Astrocyte (in vitro differentiated cells and primary cell): ENCODE data around the gene MZB1. TPM values are rescaled to one million over a fixed set of nuclear protein-coding genes. Genes with fewer than 3 reads are reported as not detected.
"Not testable (repeated sequence)": the region's sequence is repeated elsewhere in the genome, so short reads cannot be mapped to it uniquely, and the experiment has no call there.

Source experiments
- DNase-seq: peaks from one replicate; pipeline ENCODE4 v3.0.0-alpha.2; 2010; ENCODE audit warnings: low read depth
- FAIRE-seq: peaks from 2 replicates; lab custom pipeline; 2011; peaks lifted over from hg19 to GRCh38; lab: Jason Lieb, UNC
- H2AFZ ChIP-seq: 2 replicates; pipeline ENCODE4 v1.6.0; 2012; ENCODE audit warnings: low read depth, low read length, inconsistent platforms
- H3K27ac ChIP-seq: 2 replicates; pipeline ENCODE4 v1.5.1; 2011; ENCODE audit warnings: low read depth, low read length, inconsistent platforms
- H3K27me3 ChIP-seq: 2 replicates; pipeline ENCODE4 v1.6.0; 2011; ENCODE audit warnings: low read length, inconsistent platforms; ENCODE audit not compliant: insufficient read depth
- H3K36me3 ChIP-seq: 2 replicates; pipeline ENCODE4 v1.5.1; 2011; ENCODE audit warnings: low read length, inconsistent platforms; ENCODE audit not compliant: insufficient read depth
- H3K4me1 ChIP-seq: 2 replicates; pipeline ENCODE4 v1.5.1; 2011; ENCODE audit warnings: low read length, inconsistent platforms; ENCODE audit not compliant: insufficient read depth
- H3K4me2 ChIP-seq: 2 replicates; pipeline ENCODE4 v1.6.0; 2012; ENCODE audit warnings: low read length, inconsistent platforms
- H3K4me3 ChIP-seq: 2 replicates; pipeline ENCODE4 v1.5.1; 2011; ENCODE audit warnings: low read depth, mild to moderate bottlenecking, low read length, inconsistent platforms; ENCODE audit not compliant: insufficient read depth
- H3K79me2 ChIP-seq: 2 replicates; pipeline ENCODE4 v1.6.0; 2012; ENCODE audit warnings: mild to moderate bottlenecking, low read length, inconsistent platforms; ENCODE audit not compliant: insufficient read depth
- H3K9ac ChIP-seq: 2 replicates; pipeline ENCODE4 v1.6.0; 2012; ENCODE audit warnings: mild to moderate bottlenecking, low read length, inconsistent platforms
- H3K9me3 ChIP-seq: 2 replicates; pipeline ENCODE4 v1.5.1; 2012; ENCODE audit warnings: low read depth, mild to moderate bottlenecking, low read length, inconsistent platforms; ENCODE audit not compliant: insufficient read depth
- H4K20me1 ChIP-seq: 2 replicates; pipeline ENCODE4 v1.6.0; 2012; ENCODE audit warnings: low read length, inconsistent platforms; ENCODE audit not compliant: insufficient read depth
- H3K27ac Mint-ChIP-seq: one replicate; pipeline ENCODE4 v1.8.0; 2021; ENCODE audit warnings: mild to moderate bottlenecking, mixed read lengths; ENCODE audit not compliant: unreplicated experiment
- H3K27me3 Mint-ChIP-seq: one replicate; pipeline ENCODE4 v1.8.0; 2021; ENCODE audit warnings: low read depth, mixed read lengths; ENCODE audit not compliant: unreplicated experiment
- H3K36me3 Mint-ChIP-seq: one replicate; pipeline ENCODE4 v1.8.0; 2021; ENCODE audit warnings: low read depth, mixed read lengths; ENCODE audit not compliant: unreplicated experiment
- H3K4me1 Mint-ChIP-seq: one replicate; pipeline ENCODE4 v1.8.0; 2021; ENCODE audit warnings: low read depth, mixed read lengths; ENCODE audit not compliant: unreplicated experiment
- H3K4me3 Mint-ChIP-seq: one replicate; pipeline ENCODE4 v1.8.0; 2021; ENCODE audit warnings: mild to moderate bottlenecking, moderate library complexity, mixed read lengths; ENCODE audit not compliant: unreplicated experiment
- H3K9me3 Mint-ChIP-seq: one replicate; pipeline ENCODE4 v1.8.0; 2021; ENCODE audit warnings: mild to moderate bottlenecking, mixed read lengths; ENCODE audit not compliant: unreplicated experiment
- EZH2 ChIP-seq: IDR thresholded peaks from 2 replicates; pipeline ENCODE4 v1.6.1; 2012; ENCODE audit warnings: mild to moderate bottlenecking, low read length, inconsistent platforms; ENCODE audit not compliant: insufficient read depth
- total RNA-seq: library from RNA; stranded (reverse); gene quantifications from 2 replicates; pipeline ENCODE4 v1.2.1, GENCODE V29; 2021
- TF ChIP-seq, protein P1 (sequence below): IDR thresholded peaks from 2 replicates; pipeline ENCODE4 v1.5.1; 2011; ENCODE audit warnings: low read depth, mild to moderate bottlenecking, inconsistent platforms, low read length, moderate library complexity; ENCODE audit not compliant: insufficient read depth

Gene MZB1
- total RNA-seq, 1 donor from 2014 or later = not detected

DNA sequence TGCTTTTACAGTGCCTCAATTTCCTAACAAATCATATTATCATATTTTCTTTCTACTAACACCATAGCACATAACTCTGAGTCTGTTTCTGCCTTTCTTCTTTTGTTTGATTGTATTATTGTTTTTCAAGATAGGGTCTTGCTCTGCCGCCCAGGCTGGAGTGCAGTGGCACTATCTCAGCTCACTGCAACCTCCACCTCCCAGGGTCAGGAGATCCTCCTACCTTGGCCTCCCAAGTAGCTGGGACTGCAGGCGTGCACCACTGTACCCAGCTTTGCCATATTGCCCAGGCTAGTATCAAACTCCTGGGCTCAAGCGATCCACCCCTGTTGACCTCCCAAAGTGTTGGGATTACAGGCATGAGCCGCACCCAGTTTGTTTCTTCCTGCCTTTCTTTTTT lies 29.3 kb downstream of the MZB1 start:
- TF ChIP-seq, protein P1, sequence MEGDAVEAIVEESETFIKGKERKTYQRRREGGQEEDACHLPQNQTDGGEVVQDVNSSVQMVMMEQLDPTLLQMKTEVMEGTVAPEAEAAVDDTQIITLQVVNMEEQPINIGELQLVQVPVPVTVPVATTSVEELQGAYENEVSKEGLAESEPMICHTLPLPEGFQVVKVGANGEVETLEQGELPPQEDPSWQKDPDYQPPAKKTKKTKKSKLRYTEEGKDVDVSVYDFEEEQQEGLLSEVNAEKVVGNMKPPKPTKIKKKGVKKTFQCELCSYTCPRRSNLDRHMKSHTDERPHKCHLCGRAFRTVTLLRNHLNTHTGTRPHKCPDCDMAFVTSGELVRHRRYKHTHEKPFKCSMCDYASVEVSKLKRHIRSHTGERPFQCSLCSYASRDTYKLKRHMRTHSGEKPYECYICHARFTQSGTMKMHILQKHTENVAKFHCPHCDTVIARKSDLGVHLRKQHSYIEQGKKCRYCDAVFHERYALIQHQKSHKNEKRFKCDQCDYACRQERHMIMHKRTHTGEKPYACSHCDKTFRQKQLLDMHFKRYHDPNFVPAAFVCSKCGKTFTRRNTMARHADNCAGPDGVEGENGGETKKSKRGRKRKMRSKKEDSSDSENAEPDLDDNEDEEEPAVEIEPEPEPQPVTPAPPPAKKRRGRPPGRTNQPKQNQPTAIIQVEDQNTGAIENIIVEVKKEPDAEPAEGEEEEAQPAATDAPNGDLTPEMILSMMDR = no peak
- no peak for TF ChIP-seq EZH2
- DNase-seq = no peak
- Histone ChIP-seq H3K27me3 (no peaks in the 10 kb centered on the region), H4K20me1 (peaks cover 84% of the 10 kb centered on the region), H3K4me2 (no peak overlapping the region), H3K4me1 (no peaks in the 10 kb centered on the region), H3K9ac (no peak overlapping the region), H3K36me3 (peaks cover 13% of the 10 kb centered on the region), H2AFZ (no peak overlapping the region), H3K9me3 (no peaks in the 10 kb centered on the region), H3K27ac (no peak overlapping the region), H3K79me2 (peaks cover 86% of the 10 kb centered on the region), H3K4me3 (no peak overlapping the region)
- peaks cover 18% of the 10 kb centered on the region for H3K36me3 Mint-ChIP-seq
- H3K27me3 Mint-ChIP-seq = no peaks in the 10 kb centered on the region
- peaks cover 4% of the 10 kb centered on the region for H3K4me1 Mint-ChIP-seq
- no peak overlapping the region for H3K27ac Mint-ChIP-seq
- FAIRE-seq = no peak
- no peaks in the 10 kb centered on the region for H3K9me3 Mint-ChIP-seq
- no peak overlapping the region for H3K4me3 Mint-ChIP-seq

DNA sequence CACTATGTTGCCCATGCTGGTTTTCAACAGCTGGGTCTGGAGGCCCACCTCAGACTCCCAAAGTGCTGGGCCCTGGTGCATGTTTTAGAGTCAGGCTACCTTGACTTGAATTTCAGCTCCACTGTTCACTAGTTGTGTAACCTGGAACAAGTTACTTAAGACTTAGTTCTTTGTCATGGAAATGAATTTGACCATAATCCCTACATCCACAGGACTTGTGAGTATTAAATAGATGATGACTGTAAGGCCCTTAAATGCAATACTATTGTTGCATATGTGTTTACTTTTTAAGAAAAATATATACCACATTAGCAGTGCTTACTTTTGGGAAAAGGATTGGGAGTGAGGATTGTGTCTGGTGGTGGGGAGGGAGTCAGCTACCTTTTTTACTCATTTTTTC lies 31.6 kb downstream of the MZB1 start:
- Histone ChIP-seq H3K4me1 (no peaks in the 10 kb centered on the region), H4K20me1 (peaks cover 95% of the 10 kb centered on the region), H3K4me3 (no peak overlapping the region), H3K27ac (no peak overlapping the region), H3K36me3 (no peaks in the 10 kb centered on the region), H3K27me3 (no peaks in the 10 kb centered on the region), H3K9ac (no peak overlapping the region), H2AFZ (no peak overlapping the region), H3K79me2 (peaks cover 96% of the 10 kb centered on the region), H3K4me2 (no peak overlapping the region), H3K9me3 (no peaks in the 10 kb centered on the region)
- FAIRE-seq (no peak), DNase-seq (no peak)
- Mint-ChIP-seq H3K27ac (no peak overlapping the region), H3K9me3 (no peaks in the 10 kb centered on the region), H3K4me1 (peaks cover 4% of the 10 kb centered on the region), H3K4me3 (no peak overlapping the region), H3K36me3 (peaks cover 18% of the 10 kb centered on the region), H3K27me3 (no peaks in the 10 kb centered on the region)
- TF ChIP-seq, protein P1 = no peak
- TF ChIP-seq EZH2 = no peak

DNA sequence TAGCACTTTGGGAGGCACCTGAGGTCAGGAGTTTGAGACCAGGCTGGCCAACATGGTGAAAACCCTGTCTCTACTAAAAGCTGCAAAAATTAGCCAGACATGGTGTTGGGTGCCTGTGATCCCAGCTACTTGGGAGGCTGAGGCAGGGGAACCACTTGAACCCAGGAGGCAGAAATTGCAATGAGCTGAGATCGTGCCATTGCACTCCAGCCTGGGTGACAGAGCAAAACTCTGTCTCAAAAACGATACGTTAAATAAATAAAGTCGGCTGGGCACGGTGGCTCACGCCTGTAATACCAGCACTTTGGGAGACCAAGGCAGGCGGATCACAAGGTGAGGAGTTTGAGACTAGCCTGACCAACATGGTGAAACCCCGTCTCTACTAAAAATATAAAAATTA lies 33.8 kb downstream of the MZB1 start:
- H3K4me3 Mint-ChIP-seq, H3K4me2 ChIP-seq, H3K9me3 Mint-ChIP-seq, H3K27ac Mint-ChIP-seq, H2AFZ ChIP-seq, FAIRE-seq, H3K4me1 Mint-ChIP-seq, H3K4me1 ChIP-seq, DNase-seq, H3K4me3 ChIP-seq, H3K27me3 Mint-ChIP-seq, H3K9me3 ChIP-seq, H3K9ac ChIP-seq, H3K36me3 ChIP-seq, H3K27me3 ChIP-seq, H3K27ac ChIP-seq: not testable (repeated sequence)
- Histone ChIP-seq H4K20me1 (peaks cover 100% of the 10 kb centered on the region), H3K79me2 (peaks cover 99% of the 10 kb centered on the region)
- peaks cover 18% of the 10 kb centered on the region for H3K36me3 Mint-ChIP-seq
